Activated gamma-delta T cell treated with anti-CD3 and anti-CD28 coated beads, Interleukin-2, amount 50 U/mL, for 16 hours (primary cell): Measurements from ENCODE around the gene MLH3.

Experiments
- DNase-seq: peaks from one replicate; pipeline ENCODE4 v3.0.0-alpha.2; 2020; ENCODE audit warnings: low read depth

MLH3 gene

GRCh38 chr14:74965486-74966153, 85.6 kb downstream of the MLH3 start:
- no peak for DNase-seq

GRCh38 chr14:74964787-74965485, 86.3 kb downstream of the MLH3 start:
- no peak for DNase-seq
